HG02610 (cell line): ENCODE results near the gene SCRG1.

Experiments used
- ATAC-seq: cut with Tn5 transposase; IDR thresholded peaks from one replicate; pipeline ENCODE4 v1.9.1; 2021; ENCODE audit warnings: mild to moderate bottlenecking, moderate library complexity; ENCODE audit not compliant: unreplicated experiment

The SCRG1 gene

GRCh38 chr4:173413036-173413435, 14.1 kb upstream of the SCRG1 start:
- no peak for ATAC-seq

- ATAC-seq = no peak
These were observed 12.3 kb upstream of the SCRG1 start for GRCh38 chr4:173411106-173411693.

- ATAC-seq = no peak
These were observed 11.2 kb upstream of the SCRG1 start for GRCh38 chr4:173410079-173410478.

GRCh38 chr4:173405840-173406606, 7.1 kb upstream of the SCRG1 start:
- ATAC-seq = peak; percentile 95

- ATAC-seq = no peak
These were observed 5.5 kb upstream of the SCRG1 start for GRCh38 chr4:173404296-173404865.

- no peak for ATAC-seq
These were observed 4.1 kb upstream of the SCRG1 start for GRCh38 chr4:173403051-173403450.

- no peak for ATAC-seq
These were observed 2.1 kb upstream of the SCRG1 start for GRCh38 chr4:173401063-173401462.

GRCh38 chr4:173398220-173398619, 696 bp downstream of the SCRG1 start:
- no peak for ATAC-seq

- no peak for ATAC-seq
These were observed 1.3 kb downstream of the SCRG1 start for GRCh38 chr4:173397604-173398003.

GRCh38 chr4:173391701-173392100, 7.2 kb downstream of the SCRG1 start:
- no peak for ATAC-seq

GRCh38 chr4:173386751-173387150, 12.2 kb downstream of the SCRG1 start:
- ATAC-seq = no peak

GRCh38 chr4:173382349-173382748, 16.6 kb downstream of the SCRG1 start:
- no peak for ATAC-seq

GRCh38 chr4:173381610-173382009, 17.3 kb downstream of the SCRG1 start:
- ATAC-seq = no peak

GRCh38 chr4:173380987-173381386, 17.9 kb downstream of the SCRG1 start:
- ATAC-seq = no peak

- ATAC-seq = no peak
These were observed 19.0 kb downstream of the SCRG1 start for GRCh38 chr4:173379929-173380328.

GRCh38 chr4:173374588-173374987, 24.3 kb downstream of the SCRG1 start:
- no peak for ATAC-seq

GRCh38 chr4:173371292-173372192, 27.4 kb downstream of the SCRG1 start:
- peak; percentile 15 for ATAC-seq

- peak; percentile 71 for ATAC-seq
These were observed 28.2 kb downstream of the SCRG1 start, which contains the start of gene SAP30 for GRCh38 chr4:173370477-173371291. TSS of gene SAP30 (plus strand) at chr4:173370954. CDS start at chr4:173371183, 229 bp downstream.

- no peak for ATAC-seq
These were observed 28.8 kb downstream of the SCRG1 start for GRCh38 chr4:173370130-173370476.

- no peak for ATAC-seq
These were observed 31.0 kb downstream of the SCRG1 start for GRCh38 chr4:173367946-173368345.
